Activated CD4-positive, alpha-beta T cell treated with anti-CD3 and anti-CD28 coated beads for 4 hours (primary cell): Measurements from ENCODE around the gene ZBED4.

Experiments used
- DNase-seq, 2 donors: peaks; one replicate each; pipeline ENCODE4 v3.0.0-alpha.2; 2020

ZBED4 gene

GRCh38 chr22:49938565-49939136 is 85.0 kb downstream of the ZBED4 start:
- DNase-seq = no peak
